ENCODE results near the gene TCOF1. TPM values are rescaled to one million over a fixed set of nuclear protein-coding genes. Genes with fewer than 3 reads are reported as not detected.

Gene TCOF1
- total and polyA plus RNA-seq, 2 of the 8 experiments (the other 6 are each of a cell fraction or from before 2014, with no cell fraction given), result 35.9 to 170 TPM

GRCh38 chr5:150321211-150321610 lies 36.3 kb upstream of the TCOF1 start:
- no peak overlapping the region for H3K9ac ChIP-seq (replicated peaks in 1 of 4; ENCODE audit: extremely low read depth in 1 of 4, low read depth in 3 of 4, low read length in 3 of 4)
- H3K79me1 ChIP-seq (ENCODE audit: low read depth, low read length), result no peaks in the 10 kb centered on the region
- no peak overlapping the region for H3K4ac ChIP-seq (replicated peaks; ENCODE audit: insufficient read length, low read depth, low read length)
- no peak overlapping the region for H3K14ac ChIP-seq (ENCODE audit: insufficient read length)
- no peaks in the 10 kb centered on the region for H4K20me1 ChIP-seq (replicated peaks in 1 of 2; ENCODE audit: control insufficient read depth in 1 of 2, insufficient read depth in 2 of 2, low read length in 2 of 2)
- no peak overlapping the region for H2BK12ac ChIP-seq (ENCODE audit: low read depth, low read length)
- H2BK120ac ChIP-seq (replicated peaks; ENCODE audit: low read depth, low read length), result no peak overlapping the region
- ChIA-PET CTCF (ENCODE audit: partially characterized antibody) (interaction anchor here (0.7 to 2.4 kb wide), 6 partner anchors 8 to 66 kb away, joined by 3 to 8 read pairs (median 6); partner anchors contain the start of gene ARSI), POLR2A (ENCODE audit: partially characterized antibody) (interaction anchor here (3.1 kb wide), 1 partner anchor 18 kb away, joined by 11 read pairs; the partner anchor contains the start of gene ARSI)
- H3K36me3 ChIP-seq (ENCODE audit: control insufficient read depth in 2 of 4, insufficient read depth in 4 of 4, low read length in 3 of 4), result no peaks in the 10 kb centered on the region
- DNase-seq (ENCODE audit: low read depth in 1 of 2, low spot score in 2 of 2) (no peak), FAIRE-seq (no peak)
- no peaks in the 10 kb centered on the region for H3K23me2 ChIP-seq (ENCODE audit: low read depth, low read length)
- TF ChIP-seq BRCA1 (IDR thresholded peaks at IDR 0.05; ENCODE audit: low read depth, low read length) (no peak), GTF2F1 (IDR thresholded peaks at IDR 0.05; ENCODE audit: borderline replicate concordance, low read depth, low read length) (no peak), MAFK (IDR thresholded peaks at IDR 0.05; ENCODE audit: low read depth, low read length) (no peak), SP2 (IDR thresholded peaks at IDR 0.05; ENCODE audit: low read length) (no peak), JUND (IDR thresholded peaks at IDR 0.05; ENCODE audit: low read length) (no peak), NRF1 (IDR thresholded peaks at IDR 0.05; ENCODE audit: low read depth, low read length) (no peak), KDM1A (IDR thresholded peaks at IDR 0.05; ENCODE audit: borderline replicate concordance, low read length) (no peak), CTCF (IDR thresholded peaks at IDR 0.05; ENCODE audit: control extremely low read depth in 1 of 3, insufficient read depth in 1 of 3, low read depth in 1 of 3, low read length in 3 of 3) (no peak), TAF7 (optimal IDR thresholded peaks at IDR 0.05; ENCODE audit: borderline replicate concordance, low read depth, low read length) (no peak), JUN (IDR thresholded peaks at IDR 0.05; ENCODE audit: low read depth, low read length) (no peak), ASH2L (IDR thresholded peaks at IDR 0.05; ENCODE audit: low read length) (no peak), EZH2 (IDR thresholded peaks at IDR 0.05; ENCODE audit: low read depth, low read length, severe bottlenecking) (no peak)
- no peaks in the 10 kb centered on the region for H3K79me2 ChIP-seq (ENCODE audit: control insufficient read depth in 1 of 2, insufficient read depth in 2 of 2, low read length in 2 of 2)
- no peak overlapping the region for H4K91ac ChIP-seq (replicated peaks; ENCODE audit: insufficient read length, low read length)
- H2BK20ac ChIP-seq (ENCODE audit: low read length), result no peak overlapping the region
- H3K23ac ChIP-seq (ENCODE audit: insufficient read length), result no peak overlapping the region
- no peak overlapping the region for H2BK15ac ChIP-seq (ENCODE audit: low read length)
- H3K27me3 ChIP-seq (replicated peaks in 1 of 4; ENCODE audit: control insufficient read depth in 3 of 4, extremely low read depth in 1 of 4, insufficient read depth in 3 of 4, low read length in 3 of 4), result no peaks in the 10 kb centered on the region
- no peak overlapping the region for H3K4me3 ChIP-seq (ENCODE audit: extremely low read depth in 1 of 4, insufficient read depth in 2 of 4, low read depth in 3 of 4, low read length in 4 of 4)
- no peak overlapping the region for H3K56ac ChIP-seq (replicated peaks; ENCODE audit: insufficient read length, low read depth, low read length)
- H2BK5ac ChIP-seq (ENCODE audit: low read depth, low read length), result no peak overlapping the region
- H4K8ac ChIP-seq (ENCODE audit: extremely low read depth, insufficient read depth, low read length), result no peak overlapping the region
- H3K4me2 ChIP-seq (ENCODE audit: insufficient read depth in 1 of 2, low read depth in 2 of 2, low read length in 2 of 2), result no peak overlapping the region
- no peak overlapping the region for H4K5ac ChIP-seq (ENCODE audit: insufficient read length, low read depth, low read length)
- H2AFZ ChIP-seq (ENCODE audit: low read length), result no peak overlapping the region
- no peak overlapping the region for H3K18ac ChIP-seq (ENCODE audit: extremely low read depth, low read length)
- H2AK5ac ChIP-seq (ENCODE audit: low read depth, low read length), result no peak overlapping the region
- H3K4me1 ChIP-seq (replicated peaks in 1 of 4; ENCODE audit: control insufficient read depth in 3 of 4, insufficient read depth in 4 of 4, low read length in 3 of 4), result peaks cover 0 to 6% (median 1%) of the 10 kb centered on the region in 4 experiments; a peak in 4 of 7 replicates
- no peaks in the 10 kb centered on the region for H3K9me3 ChIP-seq (ENCODE audit: insufficient read depth in 2 of 2, low read depth in 1 of 2, low read length in 1 of 2)
- H3K27ac ChIP-seq (ENCODE audit: low read depth, low read length), result no peak overlapping the region
- 93% methylated on average over 1 of the region's 1 CpG; no CpG with 5 or more reads in 1 of the 2 experiments for WGBS, 2 experiments (ENCODE audit: extremely low coverage in 1 of 2, insufficient coverage in 1 of 2, insufficient read length in 1 of 2, insufficient replicate concordance in 2 of 2, low coverage in 1 of 2, low lambda C conversion rate in 2 of 2, missing lambda C conversion rate in 1 of 2)
